Sigmoid colon (tissue), 7 donors: Measurements from ENCODE around the gene NR1I2. TPM values are rescaled to one million over a fixed set of nuclear protein-coding genes. Genes with fewer than 3 reads are reported as not detected.

Experiments used
- DNase-seq: peaks from one replicate; pipeline ENCODE4 v3.0.0-alpha.2; 2019
- H3K27ac ChIP-seq, 4 donors: fragments of 200-600 bp; sonication (generic); one replicate each; pipeline ENCODE4 v1.5.1; 2016 to 2019; ENCODE audit warnings: mild to moderate bottlenecking in 1 of 4
- H3K27me3 ChIP-seq, 3 donors: fragments of 200-600 bp; sonication (generic); one replicate each; pipeline ENCODE4 v1.5.1; 2019; ENCODE audit warnings: mild to moderate bottlenecking in 1 of 3
- H3K36me3 ChIP-seq, 4 donors: fragments of 200-600 bp; sonication (generic); one replicate each; pipeline ENCODE4 v1.5.1; 2016 to 2019
- H3K4me1 ChIP-seq, 4 donors: fragments of 200-600 bp; sonication (generic); one replicate each; pipeline ENCODE4 v1.5.1; 2017 to 2019
- H3K4me3 ChIP-seq, 4 donors: fragments of 200-600 bp; sonication (generic); one replicate each; pipeline ENCODE4 v1.5.1; 2017 to 2019; ENCODE audit warnings: mild to moderate bottlenecking in 2 of 4, moderate library complexity in 1 of 4
- H3K9me3 ChIP-seq, 4 donors: fragments of 200-600 bp in 3 of 4; sonication (generic) in 3 of 4; one replicate each; pipeline versions ENCODE4 v1.5.1 to v1.6.1; 2013 to 2019
- CTCF ChIP-seq, 4 experiments: fragments of 450-650 bp in 3 of 4; fragments of 200-600 bp in 1 of 4; IDR thresholded peaks; one replicate each; pipeline ENCODE4 v1.5.1; 2016 to 2019; ENCODE audit warnings: antibody characterized with exemption in 4 of 4, mild to moderate bottlenecking in 3 of 4, moderate library complexity in 2 of 4
- EP300 ChIP-seq, 4 donors: sonication (generic); formaldehyde crosslinking; IDR thresholded peaks; one replicate each; pipeline ENCODE4 v1.6.1; 2017; ENCODE audit warnings: antibody characterized with exemption in 4 of 4
- POLR2A ChIP-seq, 2 donors: fragments of 450-650 bp; IDR thresholded peaks; one replicate each; pipeline ENCODE4 v1.6.1; 2016; ENCODE audit warnings: antibody characterized with exemption in 2 of 2, mild to moderate bottlenecking in 2 of 2, moderate library complexity in 2 of 2
- POLR2AphosphoS5 ChIP-seq, 4 donors: sonication (generic); formaldehyde crosslinking; IDR thresholded peaks; one replicate each; pipeline ENCODE4 v1.6.1; 2017; ENCODE audit warnings: antibody characterized with exemption in 4 of 4
- WGBS, 2 donors: extraction: QIAGEN DNeasy Blood & Tissue Kit; methylation state at CpG; one replicate each; pipeline ENCODE4 v1.1.7; 2013; 5-methylcytosine and 5-hydroxymethylcytosine counted together
- intact Hi-C: fragments of 100-400 bp; cut with DNase I; formaldehyde crosslinking; loops from one replicate; pipeline ENCODE4 v1.15.1; 2023
- polyA plus RNA-seq, 3 donors: library from polyadenylated mRNA; stranded (reverse); fragments of 200-250 nt; gene quantifications; one replicate each; pipeline ENCODE4 v1.2.3, GENCODE V29; 2013
- total RNA-seq, 4 donors: library from RNA; depleted of rRNA; stranded (reverse); fragments of >200 nt; gene quantifications; one replicate each; pipeline ENCODE4 v1.1.0, GENCODE V29; 2016
- donor health status: healthy with polysubstance abuse.
- donor health status: Bipolar disorder and iron deficiency.
- donor health status: healthy.

Gene NR1I2
- total and polyA plus RNA-seq, 7 donors: 0.54 to 50.6 (median 33.6) TPM; not detected in 2

- 93% methylated on average over 2 of the region's 2 CpGs for WGBS, 2 donors
- no peak for DNase-seq
- intact Hi-C loops: no loop called here
- no peak for TF ChIP-seq EP300 (IDR thresholded peaks at IDR 0.05)
- no peak for TF ChIP-seq POLR2A (IDR thresholded peaks at IDR 0.05)
- no peak for TF ChIP-seq CTCF (IDR thresholded peaks at IDR 0.05)
- no peak for TF ChIP-seq POLR2AphosphoS5 (IDR thresholded peaks at IDR 0.05)
- H3K9me3 ChIP-seq: no peaks in the 10 kb centered on the region
- H3K36me3 ChIP-seq: no peaks in the 10 kb centered on the region
- H3K4me1 ChIP-seq: no peaks in the 10 kb centered on the region
- H3K4me3 ChIP-seq: no peak overlapping the region
- no peaks in the 10 kb centered on the region for H3K27me3 ChIP-seq
- no peak overlapping the region for H3K27ac ChIP-seq
These were observed 37.0 kb downstream of the NR1I2 start for GRCh38 chr3:119818937-119819336.

GRCh38 chr3:119819806-119820205 lies 37.9 kb downstream of the NR1I2 start:
- DNase-seq: no peak
- 85 to 88% methylated on average over 2 of the region's 2 CpGs for WGBS, 2 donors
- H3K27ac ChIP-seq: no peak overlapping the region
- peaks cover 0 to 6% (median 0%) of the 10 kb centered on the region in 4 donors for H3K36me3 ChIP-seq
- no peaks in the 10 kb centered on the region for H3K4me1 ChIP-seq
- H3K27me3 ChIP-seq: no peaks in the 10 kb centered on the region
- no peak for TF ChIP-seq CTCF (IDR thresholded peaks at IDR 0.05)
- TF ChIP-seq POLR2AphosphoS5 (IDR thresholded peaks at IDR 0.05): peak in 1 of 4 donors; percentile 17
- no peak for TF ChIP-seq POLR2A (IDR thresholded peaks at IDR 0.05)
- H3K9me3 ChIP-seq: no peaks in the 10 kb centered on the region
- intact Hi-C loops: no loop called here
- no peak overlapping the region for H3K4me3 ChIP-seq

- Histone ChIP-seq H3K9me3 (no peaks in the 10 kb centered on the region), H3K27ac (no peak overlapping the region), H3K36me3 (peaks cover 0 to 26% (median 4%) of the 10 kb centered on the region in 4 donors), H3K27me3 (no peaks in the 10 kb centered on the region), H3K4me1 (no peaks in the 10 kb centered on the region), H3K4me3 (no peak overlapping the region)
- WGBS, 2 donors: 22 to 85% methylated on average over 1 of the region's 1 CpG
- no peak for DNase-seq
- no peak for TF ChIP-seq EP300 (IDR thresholded peaks at IDR 0.05)
- TF ChIP-seq POLR2AphosphoS5 (IDR thresholded peaks at IDR 0.05): no peak
- intact Hi-C loops: no loop called here
These were observed 43.9 kb downstream of the NR1I2 start for GRCh38 chr3:119825820-119826219.

GRCh38 chr3:119826711-119827608 lies 45.1 kb downstream of the NR1I2 start:
- no peak overlapping the region for H3K4me3 ChIP-seq
- H3K9me3 ChIP-seq: no peaks in the 10 kb centered on the region
- no peak for DNase-seq
- H3K27ac ChIP-seq: no peak overlapping the region
- 86 to 88% methylated on average over 7 of the region's 7 CpGs for WGBS, 2 donors
- no peaks in the 10 kb centered on the region for H3K27me3 ChIP-seq
- intact Hi-C loops: no loop called here
- H3K4me1 ChIP-seq: no peaks in the 10 kb centered on the region
- TF ChIP-seq POLR2A (IDR thresholded peaks at IDR 0.05): no peak
- no peak for TF ChIP-seq CTCF (IDR thresholded peaks at IDR 0.05)
- no peak for TF ChIP-seq POLR2AphosphoS5 (IDR thresholded peaks at IDR 0.05)
- no peak for TF ChIP-seq EP300 (IDR thresholded peaks at IDR 0.05)
- peaks cover 0 to 26% (median 4%) of the 10 kb centered on the region in 4 donors for H3K36me3 ChIP-seq

GRCh38 chr3:119829420-119829819 lies 47.5 kb downstream of the NR1I2 start:
- no peaks in the 10 kb centered on the region for H3K27me3 ChIP-seq
- no peak overlapping the region for H3K4me3 ChIP-seq
- H3K4me1 ChIP-seq: no peaks in the 10 kb centered on the region
- intact Hi-C loops: no loop called here
- no peak for DNase-seq
- H3K36me3 ChIP-seq: peaks cover 0 to 24% (median 4%) of the 10 kb centered on the region in 4 donors
- H3K9me3 ChIP-seq: no peaks in the 10 kb centered on the region
- 80 to 86% methylated on average over 2 of the region's 2 CpGs for WGBS, 2 donors
- no peak overlapping the region for H3K27ac ChIP-seq
- TF ChIP-seq POLR2AphosphoS5 (IDR thresholded peaks at IDR 0.05) (no peak), CTCF (IDR thresholded peaks at IDR 0.05) (no peak), EP300 (IDR thresholded peaks at IDR 0.05) (no peak), POLR2A (IDR thresholded peaks at IDR 0.05) (no peak)
